GM12874 (cell line): ENCODE results near the gene IGSF9.

Experiments
- CTCF ChIP-seq: IDR thresholded peaks from 2 replicates; pipeline ENCODE4 v1.5.1; 2011; ENCODE audit warnings: low read depth, mild to moderate bottlenecking, control low read depth, low read length, moderate library complexity; ENCODE audit not compliant: insufficient read depth

Gene IGSF9

GRCh38 chr1:159945483-159946241 is at the start of gene IGSF9:
Gene IGSF9, minus strand, starts transcription at chr1:159945613. Its CDS starts 2,159 bp downstream, at chr1:159943454.
- TF ChIP-seq CTCF, result peak; percentile 31; the same call in 1 of the 2 replicates

- no peak for TF ChIP-seq CTCF
Observed at GRCh38 chr1:159994896-159995295, 49.5 kb upstream of the IGSF9 start.

GRCh38 chr1:159993911-159994310 is 48.5 kb upstream of the IGSF9 start:
- no peak for TF ChIP-seq CTCF

GRCh38 chr1:159992161-159992560 is 46.7 kb upstream of the IGSF9 start:
- TF ChIP-seq CTCF, result no peak

- no peak for TF ChIP-seq CTCF
Observed at GRCh38 chr1:159991513-159991912, 46.1 kb upstream of the IGSF9 start.

- TF ChIP-seq CTCF, result no peak
Observed at GRCh38 chr1:159990005-159990404, 44.6 kb upstream of the IGSF9 start.

GRCh38 chr1:159989581-159989980 is 44.2 kb upstream of the IGSF9 start:
- no peak for TF ChIP-seq CTCF
